VCaP (cell line): ENCODE results near the gene PHF21A.

ENCODE experiments used
- H3K27ac ChIP-seq: fragments of 450-650 bp; 2 replicates; pipeline ENCODE4 v1.5.1; 2017
- TF ChIP-seq, protein P1 (sequence below): fragments of 450-650 bp; conservative IDR thresholded peaks from 2 replicates; pipeline ENCODE4 v1.5.1; 2017; ENCODE audit warnings: mild to moderate bottlenecking, moderate library complexity

Gene PHF21A

DNA sequence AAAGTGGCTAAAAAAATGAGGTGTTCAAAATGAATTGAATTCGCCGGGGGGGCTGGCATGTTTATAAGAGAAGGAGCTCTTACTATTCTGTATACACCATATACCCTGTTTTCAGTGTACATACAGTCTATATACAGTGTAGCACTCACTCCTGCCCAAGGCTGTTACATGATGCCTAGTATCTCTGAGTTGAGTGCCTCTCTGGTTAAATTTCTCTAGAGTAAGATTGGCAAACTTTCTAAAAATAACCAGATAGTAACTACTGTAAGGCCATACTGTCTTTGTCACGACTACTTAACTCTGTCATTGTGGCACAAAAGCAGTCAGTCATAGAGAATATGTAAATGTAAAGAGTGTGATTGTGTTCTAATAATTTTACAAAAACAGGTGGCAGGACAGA, 58.1 kb downstream of the PHF21A start:
- H3K27ac ChIP-seq: no peak overlapping the region
- TF ChIP-seq, protein P1, sequence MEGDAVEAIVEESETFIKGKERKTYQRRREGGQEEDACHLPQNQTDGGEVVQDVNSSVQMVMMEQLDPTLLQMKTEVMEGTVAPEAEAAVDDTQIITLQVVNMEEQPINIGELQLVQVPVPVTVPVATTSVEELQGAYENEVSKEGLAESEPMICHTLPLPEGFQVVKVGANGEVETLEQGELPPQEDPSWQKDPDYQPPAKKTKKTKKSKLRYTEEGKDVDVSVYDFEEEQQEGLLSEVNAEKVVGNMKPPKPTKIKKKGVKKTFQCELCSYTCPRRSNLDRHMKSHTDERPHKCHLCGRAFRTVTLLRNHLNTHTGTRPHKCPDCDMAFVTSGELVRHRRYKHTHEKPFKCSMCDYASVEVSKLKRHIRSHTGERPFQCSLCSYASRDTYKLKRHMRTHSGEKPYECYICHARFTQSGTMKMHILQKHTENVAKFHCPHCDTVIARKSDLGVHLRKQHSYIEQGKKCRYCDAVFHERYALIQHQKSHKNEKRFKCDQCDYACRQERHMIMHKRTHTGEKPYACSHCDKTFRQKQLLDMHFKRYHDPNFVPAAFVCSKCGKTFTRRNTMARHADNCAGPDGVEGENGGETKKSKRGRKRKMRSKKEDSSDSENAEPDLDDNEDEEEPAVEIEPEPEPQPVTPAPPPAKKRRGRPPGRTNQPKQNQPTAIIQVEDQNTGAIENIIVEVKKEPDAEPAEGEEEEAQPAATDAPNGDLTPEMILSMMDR: no peak

DNA sequence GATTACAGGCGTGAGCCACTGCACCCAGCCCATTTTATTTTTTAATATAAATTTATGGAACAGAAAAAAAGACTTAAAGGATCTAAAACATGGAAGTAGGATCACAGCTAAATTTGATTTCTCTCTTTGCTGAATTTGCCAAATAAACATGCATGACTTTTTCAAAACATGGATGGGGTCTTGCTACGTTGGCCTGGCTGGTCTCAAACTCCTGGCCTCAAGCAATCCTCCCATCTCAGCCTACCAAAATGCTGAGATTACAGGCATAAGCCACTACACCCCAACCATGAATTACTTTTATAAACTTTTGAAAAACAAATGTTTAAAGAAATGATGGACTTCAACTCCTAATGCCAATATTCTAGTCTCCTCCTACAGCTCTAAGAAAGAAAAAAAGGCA, 61.2 kb downstream of the PHF21A start:
- TF ChIP-seq, protein P1: no peak
- H3K27ac ChIP-seq: no peak overlapping the region

DNA sequence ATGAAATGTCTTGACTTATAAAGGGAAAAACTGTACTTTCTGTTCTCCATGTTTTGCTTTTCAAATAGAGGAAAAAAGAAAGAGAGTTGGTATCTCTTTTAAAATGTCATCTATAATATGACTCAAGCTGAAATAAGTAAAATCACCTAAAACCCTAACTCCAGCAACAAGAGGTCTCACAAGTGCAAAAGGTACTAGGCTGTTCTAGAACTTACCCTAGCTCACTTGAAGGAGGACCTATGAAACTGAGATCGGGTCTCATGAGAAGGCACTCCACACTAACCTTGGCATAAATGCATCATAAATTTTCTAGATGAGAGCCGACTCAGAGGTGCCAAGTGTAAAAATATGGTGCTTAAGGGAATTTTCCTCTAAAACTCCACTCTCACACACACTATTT, 63.8 kb downstream of the PHF21A start:
- TF ChIP-seq, protein P1: no peak
- no peak overlapping the region for H3K27ac ChIP-seq

DNA sequence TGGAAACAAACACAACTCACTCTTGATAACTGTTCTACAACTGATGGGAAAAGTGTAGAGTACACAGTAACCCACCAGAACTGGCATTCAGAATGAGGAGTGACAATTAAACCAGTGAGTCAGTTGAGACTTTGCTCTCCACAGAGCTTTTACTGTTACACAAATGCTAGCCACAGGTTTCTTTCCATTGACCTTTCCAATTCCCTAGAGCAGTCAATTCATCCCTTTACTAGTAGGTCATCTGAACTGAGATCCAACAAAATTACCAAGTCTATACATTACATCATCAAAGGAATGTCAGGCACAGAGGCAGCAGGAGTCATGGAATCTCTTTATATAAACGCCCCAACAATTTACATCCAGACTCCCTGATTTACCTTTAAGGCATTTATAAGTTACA, 65.9 kb downstream of the PHF21A start:
- TF ChIP-seq, protein P1: no peak
- H3K27ac ChIP-seq: no peak overlapping the region

DNA sequence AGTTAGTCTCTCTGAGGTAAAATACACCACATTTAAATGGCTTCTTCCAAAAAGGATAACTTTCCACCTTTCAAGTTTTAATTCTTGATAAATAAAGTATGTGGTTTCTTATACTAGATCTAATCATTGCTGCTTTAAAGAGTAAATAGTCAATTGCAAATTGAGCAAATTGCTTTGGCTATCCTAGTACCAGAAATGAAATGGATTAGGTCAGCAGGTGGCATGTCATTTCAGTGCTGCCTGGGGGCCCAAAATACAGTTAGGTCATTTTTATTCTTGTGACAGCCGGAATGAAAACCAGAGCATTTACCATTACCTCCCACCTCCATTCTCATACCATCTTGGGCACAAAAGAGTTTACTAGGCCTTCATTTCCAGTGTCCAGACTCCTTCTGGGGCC, 70.2 kb downstream of the PHF21A start:
- TF ChIP-seq, protein P1: no peak
- H3K27ac ChIP-seq: no peak overlapping the region

DNA sequence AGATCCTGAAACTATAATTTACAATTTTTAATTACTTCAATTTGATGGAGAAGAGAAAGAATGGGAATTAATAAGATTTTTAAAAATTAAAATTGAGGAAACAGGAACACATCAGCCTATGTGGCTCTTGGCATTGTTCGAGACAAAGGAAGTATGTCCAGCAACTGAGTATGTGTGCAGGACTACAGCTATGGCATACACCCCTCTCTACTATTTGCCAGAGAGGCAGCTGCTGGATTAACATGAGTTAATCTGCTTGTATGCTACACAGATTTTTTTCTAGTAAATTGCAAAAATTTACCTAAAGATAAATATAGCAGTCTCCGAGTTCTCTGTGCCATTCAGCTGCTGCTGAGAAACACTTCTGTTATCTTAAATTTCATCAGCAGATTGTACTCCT, 70.6 kb downstream of the PHF21A start:
- no peak overlapping the region for H3K27ac ChIP-seq
- TF ChIP-seq, protein P1: no peak

DNA sequence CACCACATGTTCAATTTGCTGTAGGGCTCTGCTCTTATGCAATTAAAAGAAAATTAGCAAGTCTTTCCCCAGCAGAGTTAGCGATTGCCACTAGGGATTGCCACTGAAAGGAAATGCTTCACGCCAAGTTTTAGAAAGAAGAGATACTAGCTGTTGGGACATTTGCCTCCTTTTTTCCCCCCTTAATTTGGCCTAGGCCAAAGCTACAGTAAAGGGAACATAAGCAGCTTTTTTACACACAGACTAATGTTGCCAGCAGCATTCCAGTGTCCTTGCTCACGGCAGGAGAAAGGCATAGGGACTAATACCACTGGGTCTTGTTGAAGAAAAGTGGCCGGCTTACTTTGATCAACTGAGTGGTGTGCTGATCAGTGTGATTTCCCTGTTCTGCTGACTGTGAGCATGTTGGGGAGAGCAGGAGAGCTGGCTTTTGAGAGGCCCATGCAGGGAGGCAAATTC, 71.2 kb downstream of the PHF21A start:
- H3K27ac ChIP-seq: no peak overlapping the region
- TF ChIP-seq, protein P1: no peak
